GM12878 (cell line): ENCODE measurements around the gene PKD1L1. TPM values are rescaled to one million over a fixed set of nuclear protein-coding genes. Genes with fewer than 3 reads are reported as not detected.

Experiments
- ATAC-seq: fragments of 200-7000 bp; cut with Tn5 transposase; 3 replicates; pipeline ENCODE4 v1.9.1; 2020; ENCODE audit warnings: mild to moderate bottlenecking, moderate library complexity
- BruUV-seq: library from RNA; stranded (reverse); fragments of 400-500 nt; replicated peaks from 2 replicates; lab custom pipeline; 2021; lab: Mats Ljungman, UMichigan
- CTCF ChIA-PET: fragments of 300-600 bp; sonication (Branson Sonifier 250); formaldehyde crosslinking; extraction: SDS; loops from one replicate; lab custom pipeline; 2021; ENCODE audit warnings: inconsistent platforms; lab: Yijun Ruan, JAX
- POLR2A ChIA-PET: fragments of 350-600 bp; formaldehyde crosslinking; extraction: SDS; loops from one replicate; lab custom pipeline; 2021; ENCODE audit warnings: inconsistent platforms; lab: Charles Lee
- RAD21 ChIA-PET: fragments of 300-600 bp; sonication (Branson Sonifier 250); formaldehyde crosslinking; loops from one replicate; lab custom pipeline; 2023; ENCODE audit warnings: antibody characterized with exemption; ENCODE audit not compliant: unreplicated experiment; lab: Charles Lee
- SMC1A ChIA-PET: fragments of 300-600 bp; sonication (Branson Sonifier 250); formaldehyde crosslinking; loops from one replicate; lab custom pipeline; 2023; ENCODE audit not compliant: unreplicated experiment, uncharacterized antibody; lab: Charles Lee
- DNase-seq: peaks from one replicate; pipeline ENCODE4 v3.0.0-alpha.2; 2011; ENCODE audit warnings: low read depth, low spot score
- FAIRE-seq: peaks from 3 replicates; lab custom pipeline; 2011; peaks lifted over from hg19 to GRCh38; lab: Jason Lieb, UNC
- H2AFZ ChIP-seq: 2 replicates; pipeline ENCODE4 v1.6.0; 2011; ENCODE audit warnings: low read depth, low read length, control low read depth; ENCODE audit not compliant: control insufficient read depth
- H3K27ac ChIP-seq: 2 replicates; pipeline ENCODE4 v1.5.1; 2011; ENCODE audit warnings: control low read depth; ENCODE audit not compliant: control insufficient read depth, insufficient read depth
- H3K27me3 ChIP-seq, 2 experiments: replicated peaks in 1 of 2; 2 replicates each; pipeline versions ENCODE4 v1.6.0 to v1.6.1; 2011; ENCODE audit warnings: low read length in 1 of 2; ENCODE audit not compliant: control insufficient read depth in 2 of 2, insufficient read depth in 2 of 2
- H3K36me3 ChIP-seq, 2 experiments: 2 replicates each; pipeline ENCODE4 v1.5.1; 2011; ENCODE audit warnings: low read length in 1 of 2; ENCODE audit not compliant: control insufficient read depth in 2 of 2, insufficient read depth in 2 of 2
- H3K4me1 ChIP-seq: 2 replicates; pipeline ENCODE4 v1.6.1; 2011; ENCODE audit warnings: mild to moderate bottlenecking, low read length, moderate library complexity, mixed read lengths; ENCODE audit not compliant: control insufficient read depth, insufficient read depth
- H3K4me2 ChIP-seq: 2 replicates; pipeline ENCODE4 v1.6.0; 2011; ENCODE audit warnings: control low read depth; ENCODE audit not compliant: control insufficient read depth, insufficient read depth
- H3K4me3 ChIP-seq: fragments of 200-600 bp; sonication (generic); 2 replicates; pipeline ENCODE4 v1.5.1; 2016
- H3K79me2 ChIP-seq: 2 replicates; pipeline ENCODE4 v1.6.0; 2011; ENCODE audit warnings: low read length; ENCODE audit not compliant: control insufficient read depth, insufficient read depth
- H3K9ac ChIP-seq: 2 replicates; pipeline ENCODE4 v1.8.0; 2011; ENCODE audit warnings: low read length, control low read depth, mixed read lengths; ENCODE audit not compliant: control insufficient read depth, insufficient read depth
- H3K9me3 ChIP-seq: replicated peaks from 3 replicates; pipeline ENCODE4 v1.5.1; 2011; ENCODE audit warnings: mild to moderate bottlenecking, low read length; ENCODE audit not compliant: control insufficient read depth, insufficient read depth
- H4K20me1 ChIP-seq: 2 replicates; pipeline ENCODE4 v1.6.0; 2011; ENCODE audit not compliant: control insufficient read depth, insufficient read depth
- ASH2L ChIP-seq: fragments of 300-600, 200-600 bp; sonication (generic); IDR thresholded peaks from 2 replicates; pipeline ENCODE4 v1.6.1; 2017; ENCODE audit warnings: low read depth, mild to moderate bottlenecking, borderline replicate concordance
- EED ChIP-seq: sonication (generic); IDR thresholded peaks from 2 replicates; pipeline ENCODE4 v1.6.1; 2016; ENCODE audit warnings: antibody characterized with exemption, low read depth
- ESRRA ChIP-seq: IDR thresholded peaks from 2 replicates; pipeline ENCODE4 v1.6.1; 2012; ENCODE audit warnings: mild to moderate bottlenecking, low read length, improper control_type of control experiment
- EZH2 ChIP-seq: IDR thresholded peaks from 2 replicates; pipeline ENCODE4 v1.6.1; 2012; ENCODE audit warnings: low read depth, mild to moderate bottlenecking, control low read depth, inconsistent platforms, low read length, borderline replicate concordance; ENCODE audit not compliant: control insufficient read depth
- NR2C1 ChIP-seq: fragments of 450-650 bp; IDR thresholded peaks from 2 replicates; pipeline ENCODE4 v1.6.1; 2017; ENCODE audit warnings: antibody characterized with exemption, mild to moderate bottlenecking, moderate library complexity
- SMAD1 ChIP-seq: fragments of 450-650 bp; IDR thresholded peaks from 2 replicates; pipeline ENCODE4 v1.6.1; 2018; ENCODE audit warnings: mild to moderate bottlenecking, low read depth; ENCODE audit not compliant: partially characterized antibody
- SRF ChIP-seq, 2 experiments: IDR thresholded peaks; 2 replicates each; pipeline ENCODE4 v1.6.1; 2011; ENCODE audit warnings: low read depth in 2 of 2, low read length in 2 of 2, mild to moderate bottlenecking in 1 of 2, moderate library complexity in 1 of 2
- STAT1 ChIP-seq: fragments of 450-650 bp; conservative IDR thresholded peaks from 2 replicates; pipeline ENCODE4 v1.6.1; 2014; ENCODE audit warnings: antibody characterized with exemption, mild to moderate bottlenecking
- TBL1XR1 ChIP-seq: IDR thresholded peaks from 2 replicates; pipeline ENCODE4 v1.6.1; 2012; ENCODE audit warnings: low read depth, low read length, improper control_type of control experiment
- WGBS: methylation state at CpG from one replicate; pipeline ENCODE4 v1.1.6; 2016; ENCODE audit warnings: low lambda C conversion rate; ENCODE audit not compliant: insufficient replicate concordance, insufficient coverage; ENCODE audit errors: missing lambda C conversion rate; 5-methylcytosine and 5-hydroxymethylcytosine counted together
- in situ Hi-C: fragments of 300-500 bp; cut with MboI; formaldehyde crosslinking; loops from 9 replicates; pipeline ENCODE4 v1.14.3; 2018; ENCODE audit warnings: mixed read lengths
- intact Hi-C: fragments of 100-400 bp; cut with micrococcal nuclease; formaldehyde crosslinking; loops from one replicate; pipeline ENCODE4 v1.14.2; 2022; ENCODE audit not compliant: unreplicated experiment
- polyA plus RNA-seq, 11 experiments: library from polyadenylated mRNA; depleted of rRNA in 4 of 11; unstranded in 6 of 11; stranded (reverse) in 5 of 11; fragments of >200 nt; fragmentation: Nextera tagmentation in 4 of 11; fragmentation: Illumina TruSeq in 1 of 11; extraction: Ambion mirVana in 4 of 11; extraction: Trizol in 1 of 11; gene quantifications; 1 replicate in 1 of 11; 2 replicates in 10 of 11; pipeline versions ENCODE4 v1.2.1 to v1.2.3, GENCODE V29; 2011 to 2016; ENCODE audit warnings: inconsistent platforms in 2 of 11, missing spikeins in 2 of 11, low read depth in 1 of 11
- total RNA-seq, 4 experiments: library from RNA; depleted of rRNA in 3 of 4; stranded (reverse); fragments of >200 nt in 3 of 4; fragmentation: Illumina TruSeq in 1 of 4; extraction: Trizol in 1 of 4; gene quantifications; 2 replicates each; pipeline versions ENCODE4 v1.2.1 to v1.2.3, GENCODE V29; 2013 to 2021
- TF ChIP-seq, protein P1 (sequence below): fragments of 150-350 bp; IDR thresholded peaks from 2 replicates; pipeline ENCODE4 v1.6.1; 2016; ENCODE audit warnings: low read depth, low read length
- TF ChIP-seq, protein P2 (sequence below): fragments of 450-650 bp; IDR thresholded peaks from 2 replicates; pipeline ENCODE4 v1.6.1; 2017; ENCODE audit warnings: mild to moderate bottlenecking, moderate library complexity
- TF ChIP-seq, protein P3 (sequence below): IDR thresholded peaks from 2 replicates; pipeline ENCODE4 v1.6.1; 2012; ENCODE audit warnings: low read depth, low read length, improper control_type of control experiment
- TF ChIP-seq, protein P4 (sequence below): fragments of 450-650 bp; IDR thresholded peaks from 2 replicates; pipeline ENCODE4 v1.6.1; 2017; ENCODE audit warnings: mild to moderate bottlenecking, low read depth, inconsistent platforms; ENCODE audit not compliant: poor library complexity, severe bottlenecking

The PKD1L1 gene
- total and polyA plus RNA-seq, 10 of the 15 experiments (the other 5 are each of a cell fraction or from before 2014, with no cell fraction given), result under 0.01 to 0.05 (median 0.02) TPM; not detected in 3

DNA sequence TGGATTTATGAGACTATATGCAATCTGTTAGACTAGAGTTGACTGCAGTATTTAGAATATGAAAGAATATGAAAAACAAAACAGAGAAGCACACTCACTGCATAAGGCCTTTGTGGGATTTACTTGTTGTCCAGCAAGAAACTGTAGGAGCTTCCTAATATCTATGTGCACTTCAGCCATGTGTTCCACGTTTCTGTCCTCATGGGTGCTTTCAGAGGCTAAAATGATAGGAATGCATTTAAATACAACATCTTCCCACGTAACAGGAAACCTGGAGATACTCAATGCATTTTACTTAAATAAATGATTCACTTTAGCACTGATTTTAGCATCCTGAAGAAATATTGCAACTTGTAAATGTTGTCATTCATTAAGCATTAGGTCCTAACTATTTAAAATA, 19.4 kb upstream of the PKD1L1 start (continued):
- TF ChIP-seq SMAD1 (no peak), SRF (IDR thresholded peaks at IDR 0.05; ENCODE audit: low read depth in 2 of 2, low read length in 2 of 2) (no peak)
- TF ChIP-seq, protein P1, sequence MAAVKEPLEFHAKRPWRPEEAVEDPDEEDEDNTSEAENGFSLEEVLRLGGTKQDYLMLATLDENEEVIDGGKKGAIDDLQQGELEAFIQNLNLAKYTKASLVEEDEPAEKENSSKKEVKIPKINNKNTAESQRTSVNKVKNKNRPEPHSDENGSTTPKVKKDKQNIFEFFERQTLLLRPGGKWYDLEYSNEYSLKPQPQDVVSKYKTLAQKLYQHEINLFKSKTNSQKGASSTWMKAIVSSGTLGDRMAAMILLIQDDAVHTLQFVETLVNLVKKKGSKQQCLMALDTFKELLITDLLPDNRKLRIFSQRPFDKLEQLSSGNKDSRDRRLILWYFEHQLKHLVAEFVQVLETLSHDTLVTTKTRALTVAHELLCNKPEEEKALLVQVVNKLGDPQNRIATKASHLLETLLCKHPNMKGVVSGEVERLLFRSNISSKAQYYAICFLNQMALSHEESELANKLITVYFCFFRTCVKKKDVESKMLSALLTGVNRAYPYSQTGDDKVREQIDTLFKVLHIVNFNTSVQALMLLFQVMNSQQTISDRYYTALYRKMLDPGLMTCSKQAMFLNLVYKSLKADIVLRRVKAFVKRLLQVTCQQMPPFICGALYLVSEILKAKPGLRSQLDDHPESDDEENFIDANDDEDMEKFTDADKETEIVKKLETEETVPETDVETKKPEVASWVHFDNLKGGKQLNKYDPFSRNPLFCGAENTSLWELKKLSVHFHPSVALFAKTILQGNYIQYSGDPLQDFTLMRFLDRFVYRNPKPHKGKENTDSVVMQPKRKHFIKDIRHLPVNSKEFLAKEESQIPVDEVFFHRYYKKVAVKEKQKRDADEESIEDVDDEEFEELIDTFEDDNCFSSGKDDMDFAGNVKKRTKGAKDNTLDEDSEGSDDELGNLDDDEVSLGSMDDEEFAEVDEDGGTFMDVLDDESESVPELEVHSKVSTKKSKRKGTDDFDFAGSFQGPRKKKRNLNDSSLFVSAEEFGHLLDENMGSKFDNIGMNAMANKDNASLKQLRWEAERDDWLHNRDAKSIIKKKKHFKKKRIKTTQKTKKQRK, result no peak

DNA sequence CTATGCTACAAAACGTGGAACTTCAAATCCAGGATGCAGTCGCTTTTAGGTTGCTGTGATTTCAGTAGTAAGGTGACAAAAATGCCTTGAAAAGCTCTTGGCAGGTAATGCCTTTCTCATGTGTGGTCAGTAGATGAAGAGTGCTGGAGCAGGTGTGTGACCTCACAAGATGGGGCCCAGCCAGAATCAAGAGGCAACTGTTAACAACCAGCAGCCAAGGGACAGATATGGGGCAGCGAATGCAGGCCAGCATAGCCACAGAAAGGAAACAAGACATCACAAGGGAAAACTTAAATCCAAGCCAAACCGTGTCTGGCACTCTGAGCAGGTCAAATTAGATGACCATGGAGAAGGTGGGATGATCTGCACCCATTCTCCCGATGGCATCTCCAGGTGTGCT, 18.9 kb upstream of the PKD1L1 start:
- H3K4me1 ChIP-seq, result peaks cover 5% of the 10 kb centered on the region
- RAD21 ChIA-PET, result interaction anchor here (1.1 kb wide), 1 partner anchor 22 kb away, joined by 6 read pairs; no protein-coding TSS in a partner anchor
- intact Hi-C loops (no loop called here), in situ Hi-C loops (no loop called here)
- FAIRE-seq (no peak), ATAC-seq (no peak), DNase-seq (no peak)
- H3K27ac ChIP-seq, result no peak overlapping the region
- no peaks in the 10 kb centered on the region for H3K27me3 ChIP-seq
- no peak overlapping the region for H3K9ac ChIP-seq
- no TSS peak for BruUV-seq
- H4K20me1 ChIP-seq, result no peaks in the 10 kb centered on the region
- H3K4me2 ChIP-seq, result no peak overlapping the region
- H3K9me3 ChIP-seq, result no peaks in the 10 kb centered on the region
- POLR2A ChIA-PET, result interaction anchor here (0.6 kb wide), 1 partner anchor 22 kb away, joined by 3 read pairs; no protein-coding TSS in a partner anchor
- peaks cover 12 to 25% of the 10 kb centered on the region in 2 experiments for H3K36me3 ChIP-seq
- H3K79me2 ChIP-seq, result no peaks in the 10 kb centered on the region
- H2AFZ ChIP-seq, result no peak overlapping the region
- no peak overlapping the region for H3K4me3 ChIP-seq
- SMC1A ChIA-PET, result interaction anchor here (0.6 kb wide), 1 partner anchor 29 kb away, joined by 3 read pairs; no protein-coding TSS in a partner anchor
- CTCF ChIA-PET, result interaction anchor here (0.6 to 1.6 kb wide), 2 partner anchors 22 to 47 kb away, joined by 3 to 20 read pairs; no protein-coding TSS in a partner anchor
- TF ChIP-seq, protein P2, sequence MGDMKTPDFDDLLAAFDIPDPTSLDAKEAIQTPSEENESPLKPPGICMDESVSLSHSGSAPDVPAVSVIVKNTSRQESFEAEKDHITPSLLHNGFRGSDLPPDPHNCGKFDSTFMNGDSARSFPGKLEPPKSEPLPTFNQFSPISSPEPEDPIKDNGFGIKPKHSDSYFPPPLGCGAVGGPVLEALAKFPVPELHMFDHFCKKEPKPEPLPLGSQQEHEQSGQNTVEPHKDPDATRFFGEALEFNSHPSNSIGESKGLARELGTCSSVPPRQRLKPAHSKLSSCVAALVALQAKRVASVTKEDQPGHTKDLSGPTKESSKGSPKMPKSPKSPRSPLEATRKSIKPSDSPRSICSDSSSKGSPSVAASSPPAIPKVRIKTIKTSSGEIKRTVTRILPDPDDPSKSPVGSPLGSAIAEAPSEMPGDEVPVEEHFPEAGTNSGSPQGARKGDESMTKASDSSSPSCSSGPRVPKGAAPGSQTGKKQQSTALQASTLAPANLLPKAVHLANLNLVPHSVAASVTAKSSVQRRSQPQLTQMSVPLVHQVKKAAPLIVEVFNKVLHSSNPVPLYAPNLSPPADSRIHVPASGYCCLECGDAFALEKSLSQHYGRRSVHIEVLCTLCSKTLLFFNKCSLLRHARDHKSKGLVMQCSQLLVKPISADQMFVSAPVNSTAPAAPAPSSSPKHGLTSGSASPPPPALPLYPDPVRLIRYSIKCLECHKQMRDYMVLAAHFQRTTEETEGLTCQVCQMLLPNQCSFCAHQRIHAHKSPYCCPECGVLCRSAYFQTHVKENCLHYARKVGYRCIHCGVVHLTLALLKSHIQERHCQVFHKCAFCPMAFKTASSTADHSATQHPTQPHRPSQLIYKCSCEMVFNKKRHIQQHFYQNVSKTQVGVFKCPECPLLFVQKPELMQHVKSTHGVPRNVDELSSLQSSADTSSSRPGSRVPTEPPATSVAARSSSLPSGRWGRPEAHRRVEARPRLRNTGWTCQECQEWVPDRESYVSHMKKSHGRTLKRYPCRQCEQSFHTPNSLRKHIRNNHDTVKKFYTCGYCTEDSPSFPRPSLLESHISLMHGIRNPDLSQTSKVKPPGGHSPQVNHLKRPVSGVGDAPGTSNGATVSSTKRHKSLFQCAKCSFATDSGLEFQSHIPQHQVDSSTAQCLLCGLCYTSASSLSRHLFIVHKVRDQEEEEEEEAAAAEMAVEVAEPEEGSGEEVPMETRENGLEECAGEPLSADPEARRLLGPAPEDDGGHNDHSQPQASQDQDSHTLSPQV, result no peak
- TF ChIP-seq EED (no peak), NR2C1 (no peak), STAT1 (no peak), EZH2 (no peak), ESRRA (no peak), ASH2L (no peak), TBL1XR1 (no peak)
- TF ChIP-seq, protein P3, sequence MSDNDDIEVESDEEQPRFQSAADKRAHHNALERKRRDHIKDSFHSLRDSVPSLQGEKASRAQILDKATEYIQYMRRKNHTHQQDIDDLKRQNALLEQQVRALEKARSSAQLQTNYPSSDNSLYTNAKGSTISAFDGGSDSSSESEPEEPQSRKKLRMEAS, result no peak
- TF ChIP-seq, protein P4, sequence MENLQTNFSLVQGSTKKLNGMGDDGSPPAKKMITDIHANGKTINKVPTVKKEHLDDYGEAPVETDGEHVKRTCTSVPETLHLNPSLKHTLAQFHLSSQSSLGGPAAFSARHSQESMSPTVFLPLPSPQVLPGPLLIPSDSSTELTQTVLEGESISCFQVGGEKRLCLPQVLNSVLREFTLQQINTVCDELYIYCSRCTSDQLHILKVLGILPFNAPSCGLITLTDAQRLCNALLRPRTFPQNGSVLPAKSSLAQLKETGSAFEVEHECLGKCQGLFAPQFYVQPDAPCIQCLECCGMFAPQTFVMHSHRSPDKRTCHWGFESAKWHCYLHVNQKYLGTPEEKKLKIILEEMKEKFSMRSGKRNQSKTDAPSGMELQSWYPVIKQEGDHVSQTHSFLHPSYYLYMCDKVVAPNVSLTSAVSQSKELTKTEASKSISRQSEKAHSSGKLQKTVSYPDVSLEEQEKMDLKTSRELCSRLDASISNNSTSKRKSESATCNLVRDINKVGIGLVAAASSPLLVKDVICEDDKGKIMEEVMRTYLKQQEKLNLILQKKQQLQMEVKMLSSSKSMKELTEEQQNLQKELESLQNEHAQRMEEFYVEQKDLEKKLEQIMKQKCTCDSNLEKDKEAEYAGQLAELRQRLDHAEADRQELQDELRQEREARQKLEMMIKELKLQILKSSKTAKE, result no peak
- WGBS, result 98% methylated on average over 5 of the region's 5 CpGs
